IMR-90 (cell line): Measurements from ENCODE around the gene SMOC1. TPM values are rescaled to one million over a fixed set of nuclear protein-coding genes. Genes with fewer than 3 reads are reported as not detected.

Experiments
- ATAC-seq: fragments of 200-7000 bp; cut with Tn5 transposase; 2 replicates; pipeline ENCODE4 v1.9.1; 2020; ENCODE audit warnings: low read depth, mild to moderate bottlenecking, moderate library complexity
- BruUV-seq: library from RNA; stranded (reverse); fragments of 400-500 nt; replicated peaks from 2 replicates; lab custom pipeline; 2021; lab: Mats Ljungman, UMichigan
- CTCF ChIA-PET: fragments of 300-600 bp; formaldehyde crosslinking; extraction: SDS; loops from one replicate; lab custom pipeline; 2021; ENCODE audit warnings: antibody characterized with exemption; lab: Yijun Ruan, JAX
- POLR2A ChIA-PET: fragments of 300-600 bp; sonication (Branson Sonifier 250); formaldehyde crosslinking; loops from one replicate; lab custom pipeline; 2022; ENCODE audit warnings: antibody characterized with exemption; ENCODE audit not compliant: unreplicated experiment; lab: Charles Lee
- DNase-seq: peaks from one replicate; pipeline ENCODE4 v3.0.0; 2013
- H2AFZ ChIP-seq: replicated peaks from 2 replicates; pipeline ENCODE3; 2013; ENCODE audit warnings: low read length, mild to moderate bottlenecking; ENCODE audit not compliant: poor library complexity
- H2AK5ac ChIP-seq: 2 replicates; pipeline ENCODE4 v1.6.1; 2013; ENCODE audit warnings: low read depth, low read length, inconsistent platforms
- H2AK9ac ChIP-seq: replicated peaks from 2 replicates; pipeline ENCODE3; 2013; ENCODE audit warnings: mild to moderate bottlenecking, low read depth, low read length, moderate library complexity; ENCODE audit not compliant: poor library complexity
- H2BK120ac ChIP-seq: 2 replicates; pipeline ENCODE4 v1.6.1; 2013; ENCODE audit warnings: low read depth, low read length, inconsistent platforms
- H2BK15ac ChIP-seq: 3 replicates; pipeline ENCODE4 v1.6.1; 2013; ENCODE audit warnings: low read depth, low read length, inconsistent platforms
- H2BK20ac ChIP-seq: 2 replicates; pipeline ENCODE4 v1.6.1; 2013; ENCODE audit warnings: low read depth, mild to moderate bottlenecking, inconsistent platforms, low read length, moderate library complexity
- H2BK5ac ChIP-seq: 2 replicates; pipeline ENCODE4 v1.6.1; 2013; ENCODE audit warnings: mild to moderate bottlenecking, low read depth, low read length, inconsistent platforms; ENCODE audit not compliant: poor library complexity, severe bottlenecking
- H3K14ac ChIP-seq: replicated peaks from 2 replicates; pipeline ENCODE4 v1.6.1; 2013; ENCODE audit warnings: low read depth, low read length, inconsistent platforms
- H3K18ac ChIP-seq: 2 replicates; pipeline ENCODE4 v1.6.1; 2013; ENCODE audit warnings: low read depth, low read length, control low read depth
- H3K23ac ChIP-seq: 2 replicates; pipeline ENCODE4 v1.6.1; 2013; ENCODE audit warnings: low read depth, low read length, inconsistent platforms
- H3K27ac ChIP-seq: 2 replicates; pipeline ENCODE4 v1.5.1; 2013; ENCODE audit warnings: mild to moderate bottlenecking, control low read depth, low read length; ENCODE audit not compliant: insufficient read depth
- H3K27me3 ChIP-seq: 2 replicates; pipeline ENCODE4 v1.6.1; 2013; ENCODE audit warnings: low read length; ENCODE audit not compliant: control insufficient read depth, insufficient read depth
- H3K36me3 ChIP-seq: 2 replicates; pipeline ENCODE4 v1.6.1; 2013; ENCODE audit warnings: low read length, mixed read lengths; ENCODE audit not compliant: control insufficient read depth, insufficient read depth
- H3K4ac ChIP-seq: 2 replicates; pipeline ENCODE4 v1.6.1; 2013; ENCODE audit warnings: low read depth, low read length, inconsistent platforms
- H3K4me1 ChIP-seq: 2 replicates; pipeline ENCODE4 v1.6.1; 2013; ENCODE audit warnings: low read length, mixed read lengths; ENCODE audit not compliant: control insufficient read depth, insufficient read depth
- H3K4me2 ChIP-seq: 2 replicates; pipeline ENCODE4 v1.6.1; 2013; ENCODE audit warnings: low read depth, mild to moderate bottlenecking, control low read depth, low read length, moderate library complexity
- H3K4me3 ChIP-seq: 2 replicates; pipeline ENCODE4 v1.5.1; 2013; ENCODE audit warnings: low read depth, mild to moderate bottlenecking, control low read depth, low read length, moderate library complexity; ENCODE audit not compliant: insufficient read depth
- H3K56ac ChIP-seq: 2 replicates; pipeline ENCODE4 v1.6.1; 2013; ENCODE audit warnings: low read length, inconsistent platforms; ENCODE audit not compliant: insufficient read depth; ENCODE audit errors: extremely low read depth
- H3K79me1 ChIP-seq, 2 experiments: 2 replicates each; pipeline ENCODE4 v1.6.1; 2013; ENCODE audit warnings: low read length in 2 of 2, inconsistent platforms in 1 of 2, low read depth in 1 of 2
- H3K9ac ChIP-seq: 2 replicates; pipeline ENCODE4 v1.6.1; 2013; ENCODE audit warnings: low read depth, low read length, control low read depth
- H3K9me1 ChIP-seq: 2 replicates; pipeline ENCODE4 v1.6.1; 2013; ENCODE audit warnings: low read length, inconsistent platforms; ENCODE audit not compliant: insufficient read depth
- H3K9me3 ChIP-seq: 2 replicates; pipeline ENCODE4 v1.6.1; 2013; ENCODE audit warnings: low read length; ENCODE audit not compliant: control insufficient read depth, insufficient read depth
- H4K20me1 ChIP-seq: 2 replicates; pipeline ENCODE4 v1.6.1; 2013; ENCODE audit warnings: low read length, inconsistent platforms; ENCODE audit not compliant: insufficient read depth
- H4K5ac ChIP-seq: 2 replicates; pipeline ENCODE4 v1.6.1; 2013; ENCODE audit warnings: mild to moderate bottlenecking, low read depth, low read length, control low read depth
- H4K8ac ChIP-seq, 2 experiments: 2 replicates each; pipeline ENCODE4 v1.6.1; 2013; ENCODE audit warnings: low read depth in 2 of 2, low read length in 2 of 2, control low read depth in 1 of 2, inconsistent platforms in 1 of 2
- H4K91ac ChIP-seq: 2 replicates; pipeline ENCODE4 v1.6.1; 2013; ENCODE audit warnings: low read depth, low read length, inconsistent platforms; ENCODE audit not compliant: insufficient read depth
- BHLHE40 ChIP-seq: fragments of 150-350 bp; IDR thresholded peaks from 2 replicates; pipeline ENCODE4 v1.6.1; 2016; ENCODE audit warnings: mild to moderate bottlenecking, low read depth, low read length
- CEBPB ChIP-seq: IDR thresholded peaks from 2 replicates; pipeline ENCODE4 v1.6.1; 2012; ENCODE audit warnings: low read depth, low read length, improper control_type of control experiment
- ELK1 ChIP-seq: fragments of 150-350 bp; IDR thresholded peaks from 2 replicates; pipeline ENCODE4 v1.6.1; 2016; ENCODE audit warnings: low read depth, mild to moderate bottlenecking, low read length, moderate library complexity, borderline replicate concordance
- FOS ChIP-seq: fragments of 150-350 bp; IDR thresholded peaks from 2 replicates; pipeline ENCODE4 v1.6.1; 2016; ENCODE audit warnings: low read depth, low read length
- MAFK ChIP-seq: IDR thresholded peaks from 2 replicates; pipeline ENCODE4 v1.6.1; 2012; ENCODE audit warnings: low read depth, low read length, improper control_type of control experiment
- MAZ ChIP-seq: IDR thresholded peaks from 2 replicates; pipeline ENCODE4 v1.6.1; 2012; ENCODE audit warnings: low read depth, mild to moderate bottlenecking, low read length, improper control_type of control experiment, moderate library complexity, borderline replicate concordance
- MXI1 ChIP-seq: IDR thresholded peaks from 2 replicates; pipeline ENCODE4 v1.6.1; 2012; ENCODE audit warnings: low read depth, mild to moderate bottlenecking, low read length, moderate library complexity, borderline replicate concordance
- NFE2L2 ChIP-seq: fragments of 150-350 bp; IDR thresholded peaks from 2 replicates; pipeline ENCODE4 v1.6.1; 2016; ENCODE audit warnings: low read depth, mild to moderate bottlenecking, low read length
- POLR2A ChIP-seq: IDR thresholded peaks from 2 replicates; pipeline ENCODE4 v1.6.1; 2012; ENCODE audit warnings: mild to moderate bottlenecking, low read depth, low read length
- RAD21 ChIP-seq: IDR thresholded peaks from 2 replicates; pipeline ENCODE4 v1.6.1; 2012; ENCODE audit warnings: low read length, improper control_type of control experiment
- RCOR1 ChIP-seq: IDR thresholded peaks from 2 replicates; pipeline ENCODE4 v1.6.1; 2012; ENCODE audit warnings: mild to moderate bottlenecking, low read length, improper control_type of control experiment; ENCODE audit not compliant: insufficient replicate concordance
- RFX5 ChIP-seq: IDR thresholded peaks from 2 replicates; pipeline ENCODE4 v1.8.0; 2012; ENCODE audit warnings: low read depth, mild to moderate bottlenecking, low read length, moderate library complexity
- SMC3 ChIP-seq: fragments of 150-350 bp; IDR thresholded peaks from 2 replicates; pipeline ENCODE4 v1.6.1; 2016; ENCODE audit warnings: low read depth, mild to moderate bottlenecking, antibody characterized with exemption, low read length, moderate library complexity
- WGBS, 2 experiments: methylation state at CpG; one replicate each; pipeline versions ENCODE4 v1.1.5 to v1.1.7; 2013; ENCODE audit warnings: missing lambda C conversion rate in 2 of 2; ENCODE audit not compliant: insufficient read length in 1 of 2; ENCODE audit errors: extremely low coverage in 2 of 2; 5-methylcytosine and 5-hydroxymethylcytosine counted together
- dilution Hi-C: fragments of 300-500 bp; cut with HindIII; formaldehyde crosslinking; loops from one replicate; pipeline ENCODE4 v1.14.3; 2018; ENCODE audit warnings: low sequenced_read_pairs; ENCODE audit not compliant: unreplicated experiment
- in situ Hi-C: fragments of 300-500 bp; cut with MboI; formaldehyde crosslinking; loops from 3 replicates; pipeline ENCODE4 v1.14.3; 2019; ENCODE audit warnings: low sequenced_read_pairs, inconsistent platforms, mixed read lengths
- intact Hi-C: fragments of 100-400 bp; cut with micrococcal nuclease; formaldehyde crosslinking; loops from 2 replicates; pipeline ENCODE4 v1.10.0; 2022
- polyA plus RNA-seq, 3 experiments: library from polyadenylated mRNA; depleted of rRNA; stranded (reverse); fragments of >200 nt; gene quantifications; 2 replicates each; pipeline ENCODE4 v1.2.3, GENCODE V29; 2012; ENCODE audit warnings: low replicate concordance in 1 of 3
- total RNA-seq: library from RNA; depleted of rRNA; stranded (reverse); fragments of >200 nt; gene quantifications from 2 replicates; pipeline ENCODE4 v1.2.3, GENCODE V29; 2012
- TF ChIP-seq, protein P1 (sequence below): fragments of 150-350 bp; IDR thresholded peaks from 2 replicates; pipeline ENCODE4 v1.6.1; 2017; ENCODE audit warnings: mild to moderate bottlenecking, antibody characterized with exemption, low read length, low read depth

Gene SMOC1
- total and polyA plus RNA-seq, 2 of the 4 experiments (the other 2 are of a cell fraction) = 0.90 to 4.1 TPM

DNA sequence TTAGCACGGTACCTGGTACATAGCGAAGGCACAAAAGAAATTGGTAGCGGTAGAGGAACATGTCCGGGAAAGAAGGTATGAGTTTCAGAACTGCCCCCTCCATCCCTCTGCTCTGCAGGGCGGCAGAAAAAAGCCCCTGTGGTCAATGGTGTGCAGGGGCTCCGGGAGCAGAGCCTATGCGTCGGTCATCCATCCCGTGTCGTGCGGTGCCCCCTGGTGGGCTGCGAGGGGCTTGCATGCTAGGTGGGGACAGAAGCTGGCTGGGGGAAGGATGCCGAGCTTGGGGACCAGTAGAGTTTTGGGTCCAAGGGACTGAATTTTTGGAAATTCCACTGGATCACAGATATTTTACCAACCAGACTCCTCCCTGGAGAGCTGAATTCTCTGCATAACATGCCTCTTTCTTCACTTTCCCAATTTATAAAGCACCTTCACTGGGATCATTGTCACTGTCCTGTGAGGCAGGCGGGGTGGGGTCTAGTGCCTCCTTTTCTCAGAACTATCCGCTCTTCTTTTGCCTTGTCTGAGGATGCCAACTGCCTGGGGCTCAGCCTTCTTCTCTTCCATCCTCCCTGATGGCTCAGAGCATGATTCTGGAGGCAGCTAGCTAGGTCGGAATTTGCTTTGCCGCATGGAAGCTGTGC, 148.7 kb downstream of the SMOC1 start (continued):
- TF ChIP-seq MXI1 = no peak

DNA sequence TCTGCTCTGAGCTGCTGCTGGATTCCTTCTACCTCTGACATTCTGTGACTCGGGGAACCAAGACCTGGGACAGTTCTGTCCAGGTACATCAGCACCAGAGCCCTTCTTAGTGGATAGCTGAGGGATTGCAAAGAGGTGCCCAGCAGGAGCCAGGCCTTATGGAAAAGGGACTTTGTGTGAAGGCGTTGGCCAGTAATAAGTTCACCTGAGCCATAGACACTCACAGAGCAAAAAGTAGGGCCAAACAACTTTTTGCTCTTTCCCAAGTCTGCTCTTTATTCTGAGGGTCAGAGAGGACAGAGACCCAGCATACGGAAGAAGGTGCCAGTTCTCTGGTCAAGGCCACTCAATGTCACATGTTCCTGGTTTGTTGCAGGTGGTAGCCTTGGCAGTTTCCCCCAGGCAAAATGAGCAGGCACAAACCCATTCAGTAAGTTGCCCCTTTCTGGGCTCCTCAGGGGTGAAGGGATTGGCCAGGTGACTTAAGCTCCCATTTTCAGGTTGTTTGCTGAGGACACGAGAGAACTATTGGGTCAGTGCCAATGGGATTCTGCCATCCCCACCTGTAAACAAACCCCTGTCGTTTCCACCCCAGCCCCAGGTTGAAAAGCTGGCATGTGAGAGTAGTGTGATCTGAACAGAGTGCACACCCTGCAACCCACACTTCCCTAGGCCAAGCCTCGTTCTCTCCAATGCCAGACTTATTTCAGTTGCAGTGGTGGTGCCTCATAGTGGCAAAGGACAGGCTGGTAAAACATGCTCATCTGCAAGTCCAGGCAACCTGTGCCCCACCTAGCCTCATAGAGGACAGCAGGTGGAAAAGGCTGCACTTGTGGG, 150.3 kb downstream of the SMOC1 start:
- Histone ChIP-seq H2BK5ac (no peak overlapping the region), H3K4me3 (no peak overlapping the region), H2AFZ (no peak overlapping the region), H3K4ac (no peak overlapping the region), H3K9me3 (no peaks in the 10 kb centered on the region), H3K9me1 (no peaks in the 10 kb centered on the region), H3K18ac (no peak overlapping the region), H3K27ac (no peak overlapping the region), H4K8ac (no peak overlapping the region), H3K79me1 (no peaks in the 10 kb centered on the region), H3K4me1 (0 out of 2 replicates have a peak, but pooled peaks cover 2% of the 10 kb centered on the region), H4K91ac (no peak overlapping the region), H2BK120ac (no peak overlapping the region), H2AK9ac (no peak overlapping the region), H4K5ac (no peak overlapping the region), H3K27me3 (no peaks in the 10 kb centered on the region), H3K14ac (no peak overlapping the region), H3K23ac (no peak overlapping the region), H4K20me1 (no peaks in the 10 kb centered on the region), H2BK15ac (no peak overlapping the region), H2AK5ac (no peak overlapping the region), H3K9ac (no peak overlapping the region), H2BK20ac (no peak overlapping the region), H3K36me3 (peaks cover 3% of the 10 kb centered on the region; the same call in 1 of the 2 replicates), H3K56ac (no peak overlapping the region), H3K4me2 (no peak overlapping the region)
- no peak for DNase-seq
- ATAC-seq = no peak
- POLR2A ChIA-PET = no interaction called here
- dilution Hi-C loops (no loop called here), intact Hi-C loops (no loop called here), in situ Hi-C loops (loop anchor here (5.0 kb wide), 1 partner anchor 212 kb away; no protein-coding TSS in a partner anchor)
- TF ChIP-seq MAZ (no peak), SMC3 (no peak), POLR2A (no peak), NFE2L2 (no peak), FOS (no peak), MAFK (no peak), ELK1 (no peak), RCOR1 (no peak), BHLHE40 (no peak), RAD21 (no peak), RFX5 (no peak), CEBPB (no peak)
- TF ChIP-seq, protein P1, sequence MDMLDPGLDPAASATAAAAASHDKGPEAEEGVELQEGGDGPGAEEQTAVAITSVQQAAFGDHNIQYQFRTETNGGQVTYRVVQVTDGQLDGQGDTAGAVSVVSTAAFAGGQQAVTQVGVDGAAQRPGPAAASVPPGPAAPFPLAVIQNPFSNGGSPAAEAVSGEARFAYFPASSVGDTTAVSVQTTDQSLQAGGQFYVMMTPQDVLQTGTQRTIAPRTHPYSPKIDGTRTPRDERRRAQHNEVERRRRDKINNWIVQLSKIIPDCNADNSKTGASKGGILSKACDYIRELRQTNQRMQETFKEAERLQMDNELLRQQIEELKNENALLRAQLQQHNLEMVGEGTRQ = no peak
- no TSS peak for BruUV-seq
- CTCF ChIA-PET = interaction anchor here (0.8 to 1.4 kb wide), 2 partner anchors 213 to 287 kb away, joined by 3 to 7 read pairs; no protein-coding TSS in a partner anchor
- WGBS, 2 experiments = no CpG with 5 or more reads among the region's 6 CpGs
